ENCODE measurements around the gene PCDH19. TPM values are rescaled to one million over a fixed set of nuclear protein-coding genes. Genes with fewer than 3 reads are reported as not detected.

The PCDH19 gene
- total RNA-seq, 3 donors from 2014 or later = not detected

- DNase-seq = no peak
- H3K4me1 Mint-ChIP-seq (ENCODE audit: low read depth) = no peaks in the 10 kb centered on the region
- no peak overlapping the region for H3K4me3 Mint-ChIP-seq
- no peaks in the 10 kb centered on the region for H3K9me3 Mint-ChIP-seq
- no peaks in the 10 kb centered on the region for H3K27me3 Mint-ChIP-seq (ENCODE audit: low read depth)
- no peaks in the 10 kb centered on the region for H3K36me3 Mint-ChIP-seq (ENCODE audit: insufficient read depth)
- ATAC-seq = no peak
Observed at GRCh38 chrX:100296183-100296753, 113.8 kb downstream of the PCDH19 start.

- no peaks in the 10 kb centered on the region for H3K9me3 Mint-ChIP-seq
- no peaks in the 10 kb centered on the region for H3K36me3 Mint-ChIP-seq (ENCODE audit: insufficient read depth)
- H3K4me1 Mint-ChIP-seq (ENCODE audit: low read depth) = no peaks in the 10 kb centered on the region
- H3K27me3 Mint-ChIP-seq (ENCODE audit: low read depth) = no peaks in the 10 kb centered on the region
- H3K4me3 Mint-ChIP-seq = no peak overlapping the region
- DNase-seq (no peak), ATAC-seq (no peak)
Observed at GRCh38 chrX:100294965-100295364, 115.1 kb downstream of the PCDH19 start.

GRCh38 chrX:100289066-100289558 is 121.0 kb downstream of the PCDH19 start:
- Mint-ChIP-seq H3K36me3 (ENCODE audit: insufficient read depth) (no peaks in the 10 kb centered on the region), H3K4me3 (no peak overlapping the region), H3K4me1 (ENCODE audit: low read depth) (no peaks in the 10 kb centered on the region), H3K9me3 (no peaks in the 10 kb centered on the region), H3K27me3 (ENCODE audit: low read depth) (no peaks in the 10 kb centered on the region)
- DNase-seq (no peak), ATAC-seq (no peak)

GRCh38 chrX:100277231-100277630 is 132.8 kb downstream of the PCDH19 start:
- Mint-ChIP-seq H3K27me3 (ENCODE audit: low read depth) (no peaks in the 10 kb centered on the region), H3K9me3 (peaks cover 3% of the 10 kb centered on the region), H3K36me3 (ENCODE audit: insufficient read depth) (no peaks in the 10 kb centered on the region), H3K4me3 (no peak overlapping the region), H3K4me1 (ENCODE audit: low read depth) (no peaks in the 10 kb centered on the region)
- DNase-seq (no peak), ATAC-seq (no peak)

- no peaks in the 10 kb centered on the region for H3K36me3 Mint-ChIP-seq (ENCODE audit: insufficient read depth)
- H3K27me3 Mint-ChIP-seq (ENCODE audit: low read depth) = no peaks in the 10 kb centered on the region
- ATAC-seq (no peak), DNase-seq (no peak)
- no peaks in the 10 kb centered on the region for H3K9me3 Mint-ChIP-seq
- no peaks in the 10 kb centered on the region for H3K4me1 Mint-ChIP-seq (ENCODE audit: low read depth)
- H3K4me3 Mint-ChIP-seq = no peak overlapping the region
Observed at GRCh38 chrX:100274916-100275315, 135.2 kb downstream of the PCDH19 start.

- no peaks in the 10 kb centered on the region for H3K4me1 Mint-ChIP-seq (ENCODE audit: low read depth)
- H3K27me3 Mint-ChIP-seq (ENCODE audit: low read depth) = no peaks in the 10 kb centered on the region
- no peak for ATAC-seq
- H3K4me3 Mint-ChIP-seq = no peak overlapping the region
- H3K9me3 Mint-ChIP-seq = no peaks in the 10 kb centered on the region
- DNase-seq = no peak
- no peaks in the 10 kb centered on the region for H3K36me3 Mint-ChIP-seq (ENCODE audit: insufficient read depth)
Observed at GRCh38 chrX:100265179-100265578, 144.9 kb downstream of the PCDH19 start.

GRCh38 chrX:100264200-100264599 is 145.9 kb downstream of the PCDH19 start:
- Mint-ChIP-seq H3K9me3 (no peaks in the 10 kb centered on the region), H3K27me3 (ENCODE audit: low read depth) (no peaks in the 10 kb centered on the region), H3K36me3 (ENCODE audit: insufficient read depth) (no peaks in the 10 kb centered on the region), H3K4me1 (ENCODE audit: low read depth) (no peaks in the 10 kb centered on the region), H3K4me3 (no peak overlapping the region)
- DNase-seq (no peak), ATAC-seq (peak in 1 of 2 donors; percentile 25)

GRCh38 chrX:100263650-100264049 is 146.4 kb downstream of the PCDH19 start:
- H3K27me3 Mint-ChIP-seq (ENCODE audit: low read depth) = no peaks in the 10 kb centered on the region
- no peak for ATAC-seq
- H3K4me1 Mint-ChIP-seq (ENCODE audit: low read depth) = no peaks in the 10 kb centered on the region
- no peak overlapping the region for H3K4me3 Mint-ChIP-seq
- no peaks in the 10 kb centered on the region for H3K36me3 Mint-ChIP-seq (ENCODE audit: insufficient read depth)
- DNase-seq = no peak
- no peaks in the 10 kb centered on the region for H3K9me3 Mint-ChIP-seq

- no peak overlapping the region for H3K4me3 Mint-ChIP-seq
- H3K36me3 Mint-ChIP-seq (ENCODE audit: insufficient read depth) = no peaks in the 10 kb centered on the region
- DNase-seq = no peak
- no peaks in the 10 kb centered on the region for H3K9me3 Mint-ChIP-seq
- H3K4me1 Mint-ChIP-seq (ENCODE audit: low read depth) = no peaks in the 10 kb centered on the region
- H3K27me3 Mint-ChIP-seq (ENCODE audit: low read depth) = no peaks in the 10 kb centered on the region
- no peak for ATAC-seq
Observed at GRCh38 chrX:100248885-100249493, 161.1 kb downstream of the PCDH19 start.

- Mint-ChIP-seq H3K27me3 (ENCODE audit: low read depth) (no peaks in the 10 kb centered on the region), H3K4me1 (ENCODE audit: low read depth) (no peaks in the 10 kb centered on the region), H3K9me3 (no peaks in the 10 kb centered on the region), H3K36me3 (ENCODE audit: insufficient read depth) (no peaks in the 10 kb centered on the region), H3K4me3 (no peak overlapping the region)
- no peak for ATAC-seq
- DNase-seq = no peak
Observed at GRCh38 chrX:100247826-100248225, 162.2 kb downstream of the PCDH19 start.

GRCh38 chrX:100244681-100245080 is 165.4 kb downstream of the PCDH19 start:
- Mint-ChIP-seq H3K27me3 (ENCODE audit: low read depth) (no peaks in the 10 kb centered on the region), H3K4me3 (no peak overlapping the region), H3K36me3 (ENCODE audit: insufficient read depth) (no peaks in the 10 kb centered on the region), H3K4me1 (ENCODE audit: low read depth) (no peaks in the 10 kb centered on the region), H3K9me3 (no peaks in the 10 kb centered on the region)
- DNase-seq = no peak
- no peak for ATAC-seq

Other genes starting within 250 kb of the PCDH19 start
- not detected for gene TNMD, start 174.7 kb upstream of the PCDH19 start, total RNA-seq
- 1 to 10 TPM; 1.7 to 2.2 (median 2.0) TPM for gene TSPAN6, start 226.5 kb upstream of the PCDH19 start, total RNA-seq
- not detected for gene SRPX2, start 233.9 kb upstream of the PCDH19 start, total RNA-seq

Measured in activated T-cell treated with anti-CD3 and anti-CD28 coated beads, Interleukin-2, amount 50 U/mL, for 4 hours (primary cell).